Amygdala (tissue), 56 donors: Measurements from ENCODE around the gene PPFIBP2.

ENCODE experiments used
- DNase-seq, 56 donors: peaks; one replicate each; lab custom pipeline; 2025; lab: John Stamatoyannopoulos, UW

The PPFIBP2 gene

DNA sequence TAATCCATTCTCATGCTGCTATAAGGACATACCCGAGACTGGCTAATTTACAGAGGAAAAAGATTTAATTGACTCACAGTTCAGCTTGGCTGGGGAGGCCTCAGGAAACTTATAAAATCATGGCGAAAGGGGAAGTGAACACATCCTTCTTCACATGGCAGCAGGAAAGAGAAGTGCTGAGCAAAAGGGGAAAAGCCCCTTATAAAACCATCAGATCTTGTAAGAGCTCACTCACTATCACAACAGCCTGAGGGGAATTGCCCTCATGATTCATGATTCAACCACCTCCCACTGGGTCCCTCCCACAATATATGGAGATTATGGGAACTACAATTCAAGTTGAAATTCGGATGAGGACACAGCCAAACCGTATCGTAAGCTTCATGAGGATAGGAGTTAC lies 163.3 kb downstream of the PPFIBP2 start:
- DNase-seq = no peak

DNA sequence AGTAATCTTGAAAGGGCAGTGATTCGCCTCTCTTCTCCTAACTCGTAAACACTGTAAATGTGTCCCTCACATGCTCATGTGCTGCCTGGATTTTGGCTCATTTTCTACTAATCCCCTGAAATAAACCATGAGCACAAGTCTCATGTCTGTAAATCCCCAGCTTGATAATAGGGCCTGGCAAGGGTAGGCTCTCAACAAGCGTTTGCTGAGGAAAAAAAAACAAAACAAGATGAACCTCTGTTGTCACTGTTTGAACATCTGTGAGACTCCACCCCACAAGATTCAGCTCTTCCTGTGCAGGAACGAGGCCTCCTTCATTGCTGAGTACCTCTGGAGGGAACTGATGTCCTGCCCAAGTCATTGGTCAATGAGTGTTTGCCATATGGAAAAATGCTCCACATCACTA lies 164.0 kb downstream of the PPFIBP2 start:
- DNase-seq = no peak

DNA sequence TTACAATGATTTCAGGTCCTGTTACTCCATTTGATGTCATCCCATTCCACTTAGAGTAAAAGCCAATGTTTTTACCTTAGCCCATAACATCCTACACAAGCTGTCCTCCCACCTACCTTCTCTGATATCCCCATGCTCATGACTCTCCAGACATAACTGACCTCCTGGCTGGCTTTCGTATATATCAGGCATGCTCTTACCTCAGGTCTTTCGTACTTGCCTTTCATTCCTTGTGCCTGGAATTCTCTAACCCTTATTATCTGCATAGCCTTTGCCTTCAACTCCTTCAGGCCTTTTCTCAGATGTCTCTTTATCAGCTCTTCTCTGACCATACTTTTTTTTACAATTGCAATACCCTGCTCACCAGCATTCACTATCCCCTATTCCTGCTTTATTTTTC lies 169.8 kb downstream of the PPFIBP2 start:
- no peak for DNase-seq

DNA sequence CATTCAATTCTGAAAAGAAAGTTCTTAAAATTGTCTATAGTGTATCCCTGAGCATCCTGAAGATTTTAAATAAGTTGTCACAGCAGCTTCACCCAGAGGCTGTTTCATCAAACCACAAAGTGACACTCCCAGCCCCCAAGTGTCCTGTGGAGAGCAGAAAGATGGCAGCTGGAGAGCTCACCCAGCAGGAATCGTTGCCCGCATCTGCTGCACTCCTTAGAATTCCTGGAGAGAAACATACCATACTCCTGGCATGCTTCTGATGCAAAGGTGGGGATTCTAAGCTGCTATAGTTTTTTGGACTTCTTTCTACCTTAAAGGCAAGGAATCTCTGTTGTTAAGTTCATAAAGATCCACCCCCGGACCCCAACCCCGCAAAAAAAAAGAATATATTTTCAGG lies 173.0 kb downstream of the PPFIBP2 start:
- no peak for DNase-seq

- DNase-seq = no peak
Measured at GRCh38 chr11:7687386-7687785, 173.6 kb downstream of the PPFIBP2 start.

GRCh38 chr11:7688238-7688826 lies 174.5 kb downstream of the PPFIBP2 start:
- peak in 4 of 56 donors; percentile 18 to 48 (median 28) for DNase-seq

- no peak for DNase-seq
Measured at GRCh38 chr11:7689239-7689638, 175.4 kb downstream of the PPFIBP2 start.

DNA sequence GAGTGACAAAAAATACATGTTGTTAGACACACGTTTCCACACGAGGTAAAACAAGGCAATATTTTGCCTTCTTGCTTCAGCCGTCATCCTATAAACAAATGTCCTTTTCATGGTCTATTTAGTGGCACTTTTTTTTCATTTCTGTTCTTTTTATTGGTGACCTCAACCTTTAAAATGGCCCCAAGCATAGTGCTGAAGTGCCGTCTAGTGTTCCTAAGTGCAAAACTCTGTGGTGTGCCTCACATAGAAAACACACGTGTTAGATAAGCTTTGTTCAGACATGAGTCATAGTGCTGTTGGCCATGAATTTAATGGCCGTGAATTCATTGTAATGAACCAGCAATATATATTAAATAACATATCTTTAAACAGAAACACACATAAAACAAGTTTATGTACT lies 176.8 kb downstream of the PPFIBP2 start:
- peak in 1 of 56 donors; percentile 37 for DNase-seq

GRCh38 chr11:7691759-7692350 lies 178.1 kb downstream of the PPFIBP2 start:
- no peak for DNase-seq

DNA sequence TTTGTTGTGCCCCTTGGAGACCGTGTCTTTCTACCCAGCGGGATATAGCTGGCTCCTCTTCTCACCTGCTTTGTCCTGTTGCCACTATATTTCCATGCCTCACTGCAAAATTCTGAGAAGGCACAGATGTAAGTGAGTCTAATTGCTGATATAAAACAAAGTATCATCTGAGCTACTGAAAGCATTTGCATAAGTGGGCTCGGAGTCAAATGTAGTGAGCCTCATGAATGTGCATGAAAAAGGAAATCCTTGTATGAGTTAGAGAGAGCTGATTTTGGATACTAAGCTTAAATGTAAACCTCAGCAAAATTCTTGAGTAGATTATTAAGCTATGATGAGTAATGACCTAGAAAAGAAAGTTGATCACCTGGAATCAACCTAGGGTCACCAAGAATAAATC lies 178.6 kb downstream of the PPFIBP2 start:
- no peak for DNase-seq

DNA sequence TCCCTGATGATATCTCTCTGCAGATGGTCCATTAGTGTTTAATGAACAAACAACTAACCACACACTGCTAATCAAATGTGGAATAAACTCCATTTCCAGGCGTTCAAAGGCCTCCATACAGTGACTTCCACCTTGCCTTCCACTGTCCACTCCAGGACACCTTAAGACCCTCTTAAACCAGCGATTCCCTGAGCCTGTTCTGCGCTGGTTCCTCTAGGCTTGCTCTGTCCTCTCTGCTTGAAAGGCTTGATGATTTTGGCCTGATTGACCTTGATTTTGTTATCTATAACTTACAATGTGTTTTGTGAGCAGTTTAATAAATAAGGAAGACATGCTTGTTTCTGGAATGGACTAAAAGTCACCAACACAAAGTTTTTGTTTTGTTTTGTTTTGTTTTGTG lies 180.4 kb downstream of the PPFIBP2 start:
- DNase-seq = no peak

- no peak for DNase-seq
Measured at GRCh38 chr11:7696424-7696823, 182.6 kb downstream of the PPFIBP2 start.
